Trophoblast cell (in vitro differentiated cells and primary cell): Measurements from ENCODE around the gene DAB2.

Experiments used
- DNase-seq, 2 donors: peaks; one replicate each; pipeline ENCODE4 v3.0.0-alpha.2; 2016
- H2AFZ ChIP-seq: 2 replicates; pipeline ENCODE4 v1.6.1; 2013; ENCODE audit warnings: low read length, moderate library complexity, mild to moderate bottlenecking; ENCODE audit not compliant: insufficient read depth, poor library complexity
- H2AK5ac ChIP-seq: 2 replicates; pipeline ENCODE4 v1.6.1; 2013; ENCODE audit warnings: mild to moderate bottlenecking, low read length
- H2BK120ac ChIP-seq: 2 replicates; pipeline ENCODE4 v1.6.1; 2013; ENCODE audit warnings: low read length, mild to moderate bottlenecking, moderate library complexity; ENCODE audit not compliant: insufficient read depth, poor library complexity
- H2BK12ac ChIP-seq: 2 replicates; pipeline ENCODE4 v1.6.1; 2013; ENCODE audit warnings: mild to moderate bottlenecking, low read length, moderate library complexity
- H2BK5ac ChIP-seq: 2 replicates; pipeline ENCODE4 v1.6.1; 2013; ENCODE audit warnings: low read length, low read depth, moderate library complexity, mild to moderate bottlenecking; ENCODE audit not compliant: poor library complexity
- H3K14ac ChIP-seq: 2 replicates; pipeline ENCODE4 v1.6.1; 2013; ENCODE audit warnings: mild to moderate bottlenecking, low read length
- H3K18ac ChIP-seq: 2 replicates; pipeline ENCODE4 v1.6.1; 2013; ENCODE audit warnings: mild to moderate bottlenecking, low read length
- H3K23ac ChIP-seq: 2 replicates; pipeline ENCODE4 v1.6.1; 2013; ENCODE audit warnings: low read length
- H3K27ac ChIP-seq: 2 replicates; pipeline ENCODE4 v1.5.1; 2013; ENCODE audit warnings: low read depth, mild to moderate bottlenecking, inconsistent platforms, low read length, moderate library complexity
- H3K27me3 ChIP-seq: 2 replicates; pipeline ENCODE4 v1.6.1; 2013; ENCODE audit warnings: inconsistent platforms, mild to moderate bottlenecking, low read length, moderate library complexity; ENCODE audit not compliant: insufficient read depth
- H3K36me3 ChIP-seq, 2 experiments: 1 replicate in 1 of 2; 2 replicates in 1 of 2; pipeline ENCODE4 v1.6.1; 2013; ENCODE audit warnings: low read length in 2 of 2, mild to moderate bottlenecking in 2 of 2, moderate library complexity in 1 of 2; ENCODE audit not compliant: insufficient read depth in 2 of 2, control insufficient read depth in 1 of 2
- H3K4ac ChIP-seq: 2 replicates; pipeline ENCODE4 v1.6.1; 2013; ENCODE audit warnings: low read depth, mild to moderate bottlenecking, low read length, moderate library complexity
- H3K4me1 ChIP-seq, 2 experiments: 1 replicate in 1 of 2; 2 replicates in 1 of 2; pipeline ENCODE4 v1.6.1; 2013; ENCODE audit warnings: low read length in 2 of 2, mild to moderate bottlenecking in 2 of 2, moderate library complexity in 1 of 2; ENCODE audit not compliant: insufficient read depth in 2 of 2, control insufficient read depth in 1 of 2
- H3K4me2 ChIP-seq: 2 replicates; pipeline ENCODE4 v1.6.1; 2013; ENCODE audit warnings: inconsistent platforms, mild to moderate bottlenecking, low read length, moderate library complexity
- H3K4me3 ChIP-seq: 2 replicates; pipeline ENCODE4 v1.5.1; 2013; ENCODE audit warnings: mild to moderate bottlenecking, low read depth, low read length, inconsistent platforms
- H3K79me1 ChIP-seq: one replicate; pipeline ENCODE4 v1.6.1; 2013; ENCODE audit warnings: low read length
- H3K79me2 ChIP-seq: 2 replicates; pipeline ENCODE4 v1.6.1; 2013; ENCODE audit warnings: low read length, mild to moderate bottlenecking; ENCODE audit not compliant: control insufficient read depth, insufficient read depth, poor library complexity
- H3K9ac ChIP-seq: 2 replicates; pipeline ENCODE4 v1.6.1; 2013; ENCODE audit warnings: mild to moderate bottlenecking, low read length
- H3K9me3 ChIP-seq: 2 replicates; pipeline ENCODE4 v1.6.1; 2013; ENCODE audit warnings: low read depth, mild to moderate bottlenecking, control low read depth, inconsistent platforms, low read length; ENCODE audit not compliant: insufficient read depth
- H4K12ac ChIP-seq: 2 replicates; pipeline ENCODE4 v1.6.1; 2013; ENCODE audit warnings: low read depth, mild to moderate bottlenecking, low read length, moderate library complexity
- H4K8ac ChIP-seq: 2 replicates; pipeline ENCODE4 v1.6.1; 2013; ENCODE audit warnings: low read depth, mild to moderate bottlenecking, low read length, moderate library complexity
- H4K91ac ChIP-seq: one replicate; pipeline ENCODE4 v1.6.1; 2013; ENCODE audit warnings: low read depth, mild to moderate bottlenecking, low read length, moderate library complexity
- WGBS: extraction: QIAGEN DNeasy Blood & Tissue Kit; methylation state at CpG from one replicate; pipeline ENCODE4 v1.1.7; 2013; ENCODE audit warnings: missing lambda C conversion rate; ENCODE audit not compliant: insufficient read length, insufficient coverage; ENCODE audit errors: extremely low coverage; 5-methylcytosine and 5-hydroxymethylcytosine counted together

DAB2 gene

DNA sequence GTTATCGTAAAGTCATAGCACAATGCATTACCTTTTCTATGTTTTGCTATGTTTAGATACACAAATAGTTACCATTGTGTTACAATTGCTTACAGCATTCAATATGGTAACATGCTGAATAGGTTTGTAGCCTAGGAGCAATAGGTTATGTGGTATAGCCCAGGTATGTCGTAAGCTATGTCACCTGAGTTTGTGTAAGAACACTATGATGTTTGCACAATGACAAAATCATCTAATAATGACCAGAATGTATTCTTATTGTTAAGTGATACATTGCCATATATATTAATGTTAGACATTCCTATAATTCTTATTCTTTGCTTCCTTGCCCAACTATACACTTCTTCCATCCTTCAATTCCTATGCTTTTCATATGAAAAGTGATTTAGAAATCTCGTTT is 18.2 kb upstream of the DAB2 start:
- Histone ChIP-seq H2AFZ (no peak overlapping the region), H4K91ac (no peak overlapping the region), H3K79me1 (no peaks in the 10 kb centered on the region), H3K4me2 (no peak overlapping the region), H3K27ac (no peak overlapping the region), H3K18ac (no peak overlapping the region), H3K36me3 (no peaks in the 10 kb centered on the region), H2BK12ac (no peak overlapping the region), H3K79me2 (no peaks in the 10 kb centered on the region), H3K14ac (no peak overlapping the region), H3K27me3 (no peaks in the 10 kb centered on the region), H3K23ac (no peak overlapping the region), H3K4ac (no peak overlapping the region), H3K9me3 (no peaks in the 10 kb centered on the region), H4K12ac (no peak overlapping the region), H2BK5ac (no peak overlapping the region), H2AK5ac (no peak overlapping the region), H3K4me3 (no peak overlapping the region), H3K9ac (no peak overlapping the region), H3K4me1 (no peaks in the 10 kb centered on the region), H2BK120ac (no peak overlapping the region), H4K8ac (no peak overlapping the region)
- DNase-seq = no peak
- WGBS = no CpG with 5 or more reads among the region's 3 CpGs

DNA sequence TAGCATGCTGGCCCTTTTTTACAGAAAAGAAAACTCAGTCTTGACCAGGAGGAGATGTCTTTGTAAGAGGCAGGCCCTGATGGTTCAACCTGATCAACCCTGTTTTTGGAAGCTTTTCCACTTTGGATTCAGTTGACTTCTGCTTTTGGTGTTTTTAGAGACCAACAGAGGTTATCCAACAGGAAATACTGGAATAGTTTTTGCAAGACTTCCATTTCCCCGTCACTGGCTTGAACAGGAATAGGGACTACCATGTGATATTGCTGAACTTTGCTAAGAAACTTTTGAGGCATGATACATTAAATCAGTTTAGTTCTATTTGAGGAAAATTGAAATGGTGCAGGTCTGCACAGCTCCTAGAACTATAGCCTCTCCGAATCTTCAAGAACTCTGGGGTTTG is 17.1 kb upstream of the DAB2 start:
- no peak overlapping the region for H3K18ac ChIP-seq
- no peak overlapping the region for H3K23ac ChIP-seq
- H3K4me3 ChIP-seq = no peak overlapping the region
- H3K4me2 ChIP-seq = no peak overlapping the region
- H2BK120ac ChIP-seq = no peak overlapping the region
- H4K12ac ChIP-seq = no peak overlapping the region
- peaks cover 0 to 2% of the 10 kb centered on the region in 2 experiments for H3K4me1 ChIP-seq
- no peak overlapping the region for H2BK5ac ChIP-seq
- no peak overlapping the region for H3K27ac ChIP-seq
- no peaks in the 10 kb centered on the region for H3K79me1 ChIP-seq
- no peak overlapping the region for H4K91ac ChIP-seq
- no peaks in the 10 kb centered on the region for H3K27me3 ChIP-seq
- no peak overlapping the region for H3K14ac ChIP-seq
- H3K79me2 ChIP-seq = no peaks in the 10 kb centered on the region
- no peak overlapping the region for H3K4ac ChIP-seq
- H4K8ac ChIP-seq = no peak overlapping the region
- no peak overlapping the region for H3K9ac ChIP-seq
- peak in 1 of 2 donors; percentile 47 for DNase-seq
- no CpG with 5 or more reads among the region's 2 CpGs for WGBS
- no peaks in the 10 kb centered on the region for H3K36me3 ChIP-seq
- H2AFZ ChIP-seq = no peak overlapping the region
- no peak overlapping the region for H2AK5ac ChIP-seq
- no peaks in the 10 kb centered on the region for H3K9me3 ChIP-seq
- H2BK12ac ChIP-seq = no peak overlapping the region

DNA sequence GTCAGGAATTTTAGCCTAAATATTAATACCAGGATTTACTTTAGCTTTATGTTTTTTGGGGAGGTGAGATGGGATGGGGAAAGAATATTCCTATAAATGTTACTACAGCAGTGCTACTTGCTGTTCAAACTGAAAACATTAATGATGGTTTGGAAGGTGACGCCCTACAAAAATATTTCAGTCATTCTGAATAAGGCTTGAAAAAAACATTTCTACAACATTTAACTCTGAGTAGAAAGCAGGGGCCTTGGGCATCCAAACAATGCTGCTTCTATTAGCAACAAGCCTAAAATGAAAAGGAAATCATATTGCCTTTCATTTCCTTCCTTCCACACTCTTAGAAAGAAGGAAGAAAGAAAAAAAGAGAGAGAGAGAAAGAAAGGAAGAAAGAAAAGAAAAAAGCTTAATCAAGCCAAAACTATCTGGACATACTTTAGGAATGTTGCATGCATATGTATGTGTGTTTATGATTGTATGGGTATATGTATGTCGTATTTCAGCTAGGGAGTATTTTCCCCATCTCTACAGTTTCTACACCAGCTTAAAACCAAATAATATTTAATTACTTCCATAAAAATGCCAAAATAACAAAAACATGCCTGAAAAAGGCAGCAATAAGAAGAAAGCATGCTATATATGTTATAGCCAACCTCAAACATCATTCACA is 16.3 kb upstream of the DAB2 start:
- DNase-seq = no peak
- Histone ChIP-seq H3K4me1 (peaks cover 0 to 2% of the 10 kb centered on the region in 2 experiments), H3K18ac (no peak overlapping the region), H3K27ac (no peak overlapping the region), H3K79me1 (no peaks in the 10 kb centered on the region), H3K27me3 (no peaks in the 10 kb centered on the region), H3K9ac (no peak overlapping the region), H3K36me3 (no peaks in the 10 kb centered on the region), H2BK12ac (no peak overlapping the region), H3K4ac (no peak overlapping the region), H3K14ac (no peak overlapping the region), H3K4me3 (no peak overlapping the region), H2AK5ac (no peak overlapping the region), H2BK120ac (no peak overlapping the region), H4K8ac (no peak overlapping the region), H3K79me2 (no peaks in the 10 kb centered on the region), H3K23ac (no peak overlapping the region), H4K91ac (no peak overlapping the region), H2AFZ (no peak overlapping the region), H3K4me2 (no peak overlapping the region), H4K12ac (no peak overlapping the region), H2BK5ac (no peak overlapping the region), H3K9me3 (no peaks in the 10 kb centered on the region)
- no CpG with 5 or more reads among the region's 2 CpGs for WGBS

DNA sequence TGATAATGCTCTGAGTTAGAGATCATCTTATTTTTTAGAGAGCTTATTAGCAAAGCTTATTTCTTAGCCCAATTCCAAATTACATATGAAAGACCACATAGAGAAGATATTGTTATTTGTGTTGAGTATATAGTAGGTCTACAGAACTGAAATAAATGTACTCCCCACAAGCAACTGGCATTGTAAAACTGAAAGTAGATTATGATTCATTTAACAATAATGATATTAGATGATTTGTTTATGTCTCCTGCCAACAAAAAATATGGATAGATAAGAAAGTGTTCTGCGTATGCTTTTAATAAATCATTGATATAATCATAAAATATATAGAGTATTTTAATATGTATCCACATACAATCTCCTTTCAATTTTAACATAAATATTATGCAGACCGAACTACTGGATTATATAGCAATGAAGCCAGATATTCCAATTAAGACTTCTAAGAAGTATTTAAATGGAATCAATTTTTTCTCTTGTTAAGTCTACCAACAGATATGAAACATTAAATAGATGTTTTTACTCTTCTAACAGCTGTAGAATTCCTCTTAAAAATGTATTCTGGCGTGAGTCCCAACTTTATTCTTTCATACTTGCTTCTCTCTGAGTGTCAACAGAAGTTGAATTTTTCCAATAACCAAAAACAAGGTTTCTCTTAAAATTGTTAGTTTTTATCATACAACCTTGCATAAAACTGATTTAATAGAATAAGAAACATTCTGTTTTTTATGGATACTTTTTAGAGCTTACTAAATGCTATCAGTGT is 15.6 kb upstream of the DAB2 start:
- Histone ChIP-seq H2BK12ac (no peak overlapping the region), H3K9me3 (no peaks in the 10 kb centered on the region), H2AK5ac (no peak overlapping the region), H3K14ac (no peak overlapping the region), H3K27me3 (no peaks in the 10 kb centered on the region), H2BK5ac (no peak overlapping the region), H4K8ac (no peak overlapping the region), H3K4me1 (peaks cover 0 to 2% of the 10 kb centered on the region in 2 experiments), H3K23ac (no peak overlapping the region), H3K4me3 (no peak overlapping the region), H3K27ac (no peak overlapping the region), H2AFZ (no peak overlapping the region), H3K9ac (no peak overlapping the region), H3K4ac (no peak overlapping the region), H3K4me2 (no peak overlapping the region), H3K79me2 (no peaks in the 10 kb centered on the region), H3K36me3 (no peaks in the 10 kb centered on the region), H4K12ac (no peak overlapping the region), H2BK120ac (no peak overlapping the region), H4K91ac (no peak overlapping the region), H3K18ac (no peak overlapping the region), H3K79me1 (no peaks in the 10 kb centered on the region)
- WGBS = no CpG with 5 or more reads among the region's 3 CpGs
- DNase-seq = no peak
